Measurements from ENCODE around the gene HP. TPM values are rescaled to one million over a fixed set of nuclear protein-coding genes. Genes with fewer than 3 reads are reported as not detected.

The HP gene
- total and polyA plus RNA-seq, 2 of the 13 experiments (the other 11 are each of a cell fraction or from before 2014, with no cell fraction given), result 387 to 524 TPM

GRCh38 chr16:72072514-72073342 lies 18.4 kb downstream of the HP start (continued):
- no peak for TF ChIP-seq IRF1 (CRISPR knock-in tag; IDR thresholded peaks at IDR 0.05; ENCODE audit: low read depth)
- TF ChIP-seq ZNF777 (CRISPR knock-in tag; IDR thresholded peaks at IDR 0.05), result no peak
- no peak for TF ChIP-seq KLF16 (CRISPR knock-in tag; IDR thresholded peaks at IDR 0.05)
- no peak for TF ChIP-seq ZNF3 (CRISPR knock-in tag; IDR thresholded peaks at IDR 0.05)
- no peak for TF ChIP-seq ZNF678 (CRISPR knock-in tag; IDR thresholded peaks at IDR 0.05)
- no peak for TF ChIP-seq PLSCR1 (CRISPR knock-in tag; IDR thresholded peaks at IDR 0.05; ENCODE audit: borderline replicate concordance)
- peak; percentile 78; the same call in 1 of the 2 replicates for TF ChIP-seq PAF1 (CRISPR knock-in tag; IDR thresholded peaks at IDR 0.05)
- TF ChIP-seq ZNF207 (IDR thresholded peaks at IDR 0.05; ENCODE audit: borderline replicate concordance), result no peak
- TF ChIP-seq SKIL (CRISPR knock-in tag; IDR thresholded peaks at IDR 0.05; ENCODE audit: borderline replicate concordance), result peak; percentile 20; the same call in 1 of the 2 replicates
- no peak for TF ChIP-seq ZNF18 (CRISPR knock-in tag; IDR thresholded peaks at IDR 0.05; ENCODE audit: insufficient replicate concordance)
- TF ChIP-seq ZBTB7B (CRISPR knock-in tag; IDR thresholded peaks at IDR 0.05), result no peak
- TF ChIP-seq ZFAT (CRISPR knock-in tag; conservative IDR thresholded peaks at IDR 0.05), result no peak
- peak; percentile 68; the same call in 1 of the 2 replicates for TF ChIP-seq RXRB (CRISPR knock-in tag; IDR thresholded peaks at IDR 0.05; ENCODE audit: borderline replicate concordance)
- TF ChIP-seq RFX3 (CRISPR knock-in tag; IDR thresholded peaks at IDR 0.05), result no peak
- no peak for TF ChIP-seq KLF13 (CRISPR knock-in tag; IDR thresholded peaks at IDR 0.05)
- no peak for TF ChIP-seq HIVEP1 (CRISPR knock-in tag; IDR thresholded peaks at IDR 0.05)
- no peak for TF ChIP-seq RELA (CRISPR knock-in tag; IDR thresholded peaks at IDR 0.05)
- no peak; the same call in 1 of the 2 replicates for TF ChIP-seq TSC22D2 (CRISPR knock-in tag; IDR thresholded peaks at IDR 0.05; ENCODE audit: borderline replicate concordance)
- no peak for TF ChIP-seq ZNF687 (CRISPR knock-in tag; IDR thresholded peaks at IDR 0.05)
- no peak for TF ChIP-seq ZSCAN22 (CRISPR knock-in tag; IDR thresholded peaks at IDR 0.05)

All from HepG2 (cell line).